Caco-2 (cell line): ENCODE measurements around the gene GTF3C5. TPM values are rescaled to one million over a fixed set of nuclear protein-coding genes. Genes with fewer than 3 reads are reported as not detected.
A peak's percentile ranks its signal among the peaks of the same experiment; 100 is the strongest.

Source experiments
- BruUV-seq: library from RNA; stranded (reverse); fragments of 400-500 nt; replicated peaks from 2 replicates; lab custom pipeline; 2021; lab: Mats Ljungman, UMichigan
- CTCF ChIA-PET: fragments of 300-600 bp; sonication (Branson Sonifier 250); formaldehyde crosslinking; loops from one replicate; lab custom pipeline; 2022; ENCODE audit warnings: antibody characterized with exemption; lab: Charles Lee
- POLR2A ChIA-PET: fragments of 300-600 bp; sonication (Branson Sonifier 250); formaldehyde crosslinking; loops from one replicate; lab custom pipeline; 2022; ENCODE audit warnings: antibody characterized with exemption; lab: Charles Lee
- DNase-seq, 2 experiments: peaks; one replicate each; pipeline versions ENCODE4 v3.0.0 to v3.0.0-alpha.2; 2020 to 2022
- H3K27me3 ChIP-seq: replicated peaks from 2 replicates; pipeline ENCODE4 v1.6.0; 2011; ENCODE audit warnings: low read length; ENCODE audit not compliant: control insufficient read depth, insufficient read depth
- H3K36me3 ChIP-seq: 2 replicates; pipeline ENCODE4 v1.5.1; 2011; ENCODE audit warnings: low read length; ENCODE audit not compliant: control insufficient read depth, insufficient read depth
- H3K4me1 ChIP-seq: fragments of 250-450 bp; sonication (Bioruptor Pico); 2 replicates; pipeline ENCODE4 v1.5.1; 2020; ENCODE audit warnings: mild to moderate bottlenecking
- H3K4me3 ChIP-seq: 2 replicates; pipeline ENCODE4 v1.5.1; 2011; ENCODE audit warnings: low read depth, mild to moderate bottlenecking, control low read depth, low read length
- H3K9me3 ChIP-seq: fragments of 250-450 bp; sonication (Bioruptor Pico); 2 replicates; pipeline ENCODE4 v1.5.1; 2020; ENCODE audit warnings: mild to moderate bottlenecking, moderate library complexity
- H3K27ac Mint-ChIP-seq: one replicate; pipeline ENCODE4 v1.8.0; 2022; ENCODE audit warnings: mixed read lengths; ENCODE audit not compliant: unreplicated experiment
- H3K27me3 Mint-ChIP-seq: one replicate; pipeline ENCODE4 v1.8.0; 2022; ENCODE audit warnings: mixed read lengths; ENCODE audit not compliant: insufficient read depth, unreplicated experiment
- H3K36me3 Mint-ChIP-seq: one replicate; pipeline ENCODE4 v1.8.0; 2022; ENCODE audit warnings: mild to moderate bottlenecking, mixed read lengths; ENCODE audit not compliant: insufficient read depth, unreplicated experiment
- H3K4me1 Mint-ChIP-seq: one replicate; pipeline ENCODE4 v1.8.0; 2022; ENCODE audit warnings: low read depth, mixed read lengths; ENCODE audit not compliant: unreplicated experiment
- H3K4me3 Mint-ChIP-seq: one replicate; pipeline ENCODE4 v1.8.0; 2022; ENCODE audit warnings: mild to moderate bottlenecking, moderate library complexity, mixed read lengths; ENCODE audit not compliant: unreplicated experiment
- H3K9me3 Mint-ChIP-seq: one replicate; pipeline ENCODE4 v1.8.0; 2022; ENCODE audit warnings: mixed read lengths; ENCODE audit not compliant: unreplicated experiment
- CTCF ChIP-seq, 2 experiments: fragments of 200-600 bp in 1 of 2; IDR thresholded peaks; 1 replicate in 1 of 2; 2 replicates in 1 of 2; pipeline versions ENCODE4 v1.5.1 to v1.8.0; 2011 to 2022; ENCODE audit warnings: antibody characterized with exemption in 1 of 2, control low read depth in 1 of 2, inconsistent platforms in 1 of 2, low read depth in 1 of 2, low read length in 1 of 2, mild to moderate bottlenecking in 1 of 2, moderate library complexity in 1 of 2; ENCODE audit not compliant: insufficient read depth in 1 of 2, severe bottlenecking in 1 of 2, unreplicated experiment in 1 of 2
- intact Hi-C: fragments of 100-400 bp; cut with micrococcal nuclease; formaldehyde crosslinking; loops from one replicate; pipeline ENCODE4 v1.10.0; 2022; ENCODE audit not compliant: unreplicated experiment
- total RNA-seq: library from RNA; stranded (reverse); gene quantifications from 2 replicates; pipeline ENCODE4 v1.2.3, GENCODE V29; 2022

GTF3C5 gene
- total RNA-seq, 1 experiment from 2014 or later: 73.1 TPM

- no TSS peak for BruUV-seq
- Histone ChIP-seq H3K4me3 (no peak overlapping the region), H3K36me3 (peaks cover 5% of the 10 kb centered on the region), H3K4me1 (no peaks in the 10 kb centered on the region), H3K27me3 (no peaks in the 10 kb centered on the region), H3K9me3 (peaks cover 7% of the 10 kb centered on the region)
- TF ChIP-seq CTCF (IDR thresholded peaks at IDR 0.05; ENCODE audit: insufficient read depth in 1 of 2, low read depth in 1 of 2, low read length in 1 of 2, severe bottlenecking in 1 of 2, unreplicated experiment in 1 of 2): no peak
- DNase-seq: peak in 1 of 2 experiments; percentile 34
- POLR2A ChIA-PET: no interaction called here
- H3K4me3 Mint-ChIP-seq: no peak overlapping the region
- H3K27me3 Mint-ChIP-seq: no peaks in the 10 kb centered on the region
- H3K36me3 Mint-ChIP-seq: peaks cover 43% of the 10 kb centered on the region
- CTCF ChIA-PET: interaction anchor here (1.0 kb wide), 1 partner anchor 43 kb away, joined by 3 read pairs; no protein-coding TSS in a partner anchor
- H3K4me1 Mint-ChIP-seq: no peaks in the 10 kb centered on the region
- no peak overlapping the region for H3K27ac Mint-ChIP-seq
- peaks cover 2% of the 10 kb centered on the region for H3K9me3 Mint-ChIP-seq
- intact Hi-C loops: no loop called here
Measured at GRCh38 chr9:133101356-133102189, 70.8 kb downstream of the GTF3C5 start.

- intact Hi-C loops: loop anchor here (1.0 kb wide), 1 partner anchor 45 kb away; no protein-coding TSS in a partner anchor
- no peaks in the 10 kb centered on the region for H3K4me1 Mint-ChIP-seq
- DNase-seq: no peak
- H3K27me3 Mint-ChIP-seq: no peaks in the 10 kb centered on the region
- POLR2A ChIA-PET: no interaction called here
- CTCF ChIA-PET: interaction anchor here (1.0 to 1.7 kb wide), 2 partner anchors 42 kb away, joined by 3 to 10 read pairs; no protein-coding TSS in a partner anchor
- H3K9me3 ChIP-seq: no peaks in the 10 kb centered on the region
- H3K36me3 Mint-ChIP-seq: peaks cover 46% of the 10 kb centered on the region
- H3K9me3 Mint-ChIP-seq: no peaks in the 10 kb centered on the region
- no TSS peak for BruUV-seq
- TF ChIP-seq CTCF (IDR thresholded peaks at IDR 0.05; ENCODE audit: insufficient read depth in 1 of 2, low read depth in 1 of 2, low read length in 1 of 2, severe bottlenecking in 1 of 2, unreplicated experiment in 1 of 2): no peak
- H3K4me3 ChIP-seq: no peak overlapping the region
- H3K4me3 Mint-ChIP-seq: no peak overlapping the region
- no peaks in the 10 kb centered on the region for H3K27me3 ChIP-seq
- peaks cover 5% of the 10 kb centered on the region for H3K36me3 ChIP-seq
- no peaks in the 10 kb centered on the region for H3K4me1 ChIP-seq
- no peak overlapping the region for H3K27ac Mint-ChIP-seq
Measured at GRCh38 chr9:133102190-133103021, 71.6 kb downstream of the GTF3C5 start.
